DOHH2 (cell line): Measurements from ENCODE around the gene PRDM10.

Experiments used
- CTCF ChIP-seq: fragments of 200-600 bp; sonication (generic); IDR thresholded peaks from one replicate; pipeline ENCODE4 v1.5.1; 2014; ENCODE audit warnings: antibody characterized with exemption, mild to moderate bottlenecking, low read depth, low read length; ENCODE audit not compliant: poor library complexity, severe bottlenecking
- EZH2phosphoT487 ChIP-seq: fragments of 200-600 bp; sonication (generic); IDR thresholded peaks from 2 replicates; pipeline ENCODE4 v1.6.1; 2017; ENCODE audit warnings: borderline replicate concordance, mild to moderate bottlenecking, antibody characterized with exemption, low read length, moderate library complexity, mixed read lengths

- TF ChIP-seq CTCF (no peak), EZH2phosphoT487 (no peak)
These were observed 137.8 kb downstream of the PRDM10 start for GRCh38 chr11:129864811-129865210.
